HepG2 (cell line): ENCODE data around the gene STYX. TPM values are rescaled to one million over a fixed set of nuclear protein-coding genes. Genes with fewer than 3 reads are reported as not detected.

Experiments
- AHR ChIP-seq: IDR thresholded peaks from 2 replicates; pipeline ENCODE4 v1.6.1; 2018; ENCODE audit warnings: missing genetic modification reagents, missing compliant biosample characterization
- CREB1 ChIP-seq, 2 experiments: fragments of 450-650 bp in 1 of 2; IDR thresholded peaks; 2 replicates each; pipeline ENCODE4 v1.6.1; 2016 to 2017; ENCODE audit warnings: control low read depth in 1 of 2, mild to moderate bottlenecking in 1 of 2, missing compliant biosample characterization in 1 of 2, missing genetic modification characterization in 1 of 2
- HMGXB4 ChIP-seq, 2 experiments: sonication (generic) in 1 of 2; formaldehyde crosslinking in 1 of 2; IDR thresholded peaks; 2 replicates each; pipeline versions ENCODE4 v1.4.0 to v1.6.1; 2018 to 2020; ENCODE audit warnings: missing genetic modification reagents in 2 of 2, borderline replicate concordance in 1 of 2, low read depth in 1 of 2, mild to moderate bottlenecking in 1 of 2, missing biosample characterization in 1 of 2
- KMT2A ChIP-seq: sonication (generic); formaldehyde crosslinking; IDR thresholded peaks from 2 replicates; pipeline ENCODE4 v1.4.0; 2020; ENCODE audit warnings: missing genetic modification reagents
- LBX2 ChIP-seq: sonication (generic); formaldehyde crosslinking; IDR thresholded peaks from 2 replicates; pipeline ENCODE4 v1.5.0; 2020; ENCODE audit warnings: missing genetic modification reagents, mild to moderate bottlenecking, borderline replicate concordance
- MTA3 ChIP-seq: sonication (generic); formaldehyde crosslinking; IDR thresholded peaks from 2 replicates; pipeline ENCODE4 v1.4.0; 2020; ENCODE audit warnings: missing genetic modification reagents
- PAX8 ChIP-seq: sonication (generic); formaldehyde crosslinking; IDR thresholded peaks from 2 replicates; pipeline ENCODE4 v1.8.0; 2022; ENCODE audit warnings: mild to moderate bottlenecking, missing genetic modification reagents, borderline replicate concordance
- RBFOX2 ChIP-seq: fragments of 200-400 bp; formaldehyde crosslinking; IDR thresholded peaks from 2 replicates; pipeline ENCODE4 v1.6.1; 2017; ENCODE audit warnings: low read depth, mild to moderate bottlenecking, low read length
- RFX5 ChIP-seq: IDR thresholded peaks from 2 replicates; pipeline ENCODE4 v1.6.1; 2011; ENCODE audit warnings: low read depth, low read length, improper control_type of control experiment
- TBX3 ChIP-seq: fragments of 450-650 bp; IDR thresholded peaks from 2 replicates; pipeline ENCODE4 v1.6.1; 2017; ENCODE audit warnings: antibody characterized with exemption, mild to moderate bottlenecking, inconsistent platforms, borderline replicate concordance
- ZFP36L1 ChIP-seq: sonication (generic); formaldehyde crosslinking; IDR thresholded peaks from 2 replicates; pipeline ENCODE4 v1.8.0; 2022; ENCODE audit warnings: mild to moderate bottlenecking, missing genetic modification reagents, moderate library complexity
- ZMAT5 ChIP-seq: sonication (generic); formaldehyde crosslinking; IDR thresholded peaks from 2 replicates; pipeline ENCODE4 v1.5.0; 2020; ENCODE audit warnings: mild to moderate bottlenecking, low read depth, missing genetic modification reagents, borderline replicate concordance
- ZNF101 ChIP-seq: sonication (generic); formaldehyde crosslinking; IDR thresholded peaks from 2 replicates; pipeline ENCODE4 v1.4.0; 2020; ENCODE audit warnings: mild to moderate bottlenecking, low read depth, missing genetic modification reagents, borderline replicate concordance
- ZNF460 ChIP-seq: sonication (generic); formaldehyde crosslinking; IDR thresholded peaks from 2 replicates; pipeline ENCODE4 v1.5.1; 2020; ENCODE audit warnings: missing genetic modification reagents, mild to moderate bottlenecking, borderline replicate concordance
- ZNF547 ChIP-seq: sonication (generic); formaldehyde crosslinking; IDR thresholded peaks from 2 replicates; pipeline ENCODE4 v1.5.1; 2020; ENCODE audit warnings: mild to moderate bottlenecking, missing genetic modification reagents
- polyA plus RNA-seq, 8 experiments: library from polyadenylated mRNA; depleted of rRNA in 3 of 8; stranded (reverse) in 7 of 8; unstranded in 1 of 8; fragments of >200 nt; fragmentation: Illumina TruSeq in 4 of 8; extraction: Trizol in 4 of 8; gene quantifications; 2 replicates each; pipeline versions ENCODE4 v1.2.1 to v1.2.3, GENCODE V29; 2011 to 2016; ENCODE audit warnings: low read depth in 4 of 8, missing spikeins in 1 of 8, mixed read lengths in 1 of 8; ENCODE audit not compliant: insufficient read depth in 1 of 8
- total RNA-seq, 5 experiments: library from RNA; depleted of rRNA; stranded (reverse); fragments of >200 nt; fragmentation: Illumina TruSeq; extraction: Trizol; gene quantifications; 2 replicates each; pipeline ENCODE4 v1.2.3, GENCODE V29; 2016; ENCODE audit warnings: low read depth in 1 of 5
- TF ChIP-seq, protein P1 (sequence below): sonication (generic); formaldehyde crosslinking; conservative IDR thresholded peaks from 2 replicates; pipeline ENCODE4 v1.4.0; 2020; ENCODE audit warnings: mild to moderate bottlenecking, missing genetic modification reagents, moderate library complexity
- TF ChIP-seq, protein P2 (sequence below): sonication (generic); formaldehyde crosslinking; IDR thresholded peaks from 2 replicates; pipeline ENCODE4 v1.8.1; 2023; ENCODE audit warnings: mild to moderate bottlenecking, inconsistent platforms, moderate library complexity, missing genetic modification reagents, borderline replicate concordance

The STYX gene
- total and polyA plus RNA-seq, 2 of the 13 experiments (the other 11 are each of a cell fraction or from before 2014, with no cell fraction given), result 6.6 to 10.9 TPM

DNA sequence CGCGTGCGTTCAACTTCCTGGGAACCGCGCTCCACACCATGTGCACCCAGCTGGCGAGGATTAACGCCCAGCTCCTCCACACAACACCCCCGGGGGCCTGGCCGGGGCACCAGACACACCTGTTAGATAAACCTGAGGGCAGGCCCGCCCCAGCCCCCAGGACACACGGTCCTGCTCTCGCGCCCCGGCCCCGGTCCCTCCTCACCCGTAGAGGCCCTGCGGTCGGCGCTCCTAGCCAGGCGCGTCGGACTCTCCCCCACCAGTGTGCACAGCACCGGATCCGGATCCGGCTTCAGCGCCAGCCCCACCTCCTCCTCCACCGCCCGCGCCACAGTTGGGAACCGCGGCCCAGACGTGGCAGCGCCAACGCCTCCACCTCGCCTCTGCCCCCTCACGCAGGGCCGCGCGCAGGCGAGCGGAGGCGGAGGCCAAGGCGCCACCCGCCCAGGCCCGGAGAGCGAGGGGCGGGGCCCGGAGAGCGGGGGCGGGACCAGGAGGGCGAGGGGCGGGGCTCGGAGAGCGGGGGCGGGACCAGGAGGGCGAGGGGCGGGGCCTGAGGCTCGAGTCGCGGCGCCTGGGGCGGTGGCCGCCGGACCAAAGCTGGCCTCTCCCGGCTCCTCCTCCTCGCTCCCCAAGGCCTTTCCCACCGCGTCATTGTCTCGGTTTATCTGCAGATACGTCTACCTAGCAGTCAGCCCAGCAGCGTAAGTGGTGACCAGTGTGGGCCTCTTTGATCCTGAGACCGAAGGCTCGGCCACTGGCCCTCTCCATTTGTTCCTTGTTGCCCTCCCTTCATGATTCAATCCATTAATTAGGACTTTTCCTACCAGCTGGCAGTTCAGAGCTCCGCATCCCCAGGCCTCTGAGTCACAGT is 61.5 kb downstream of the STYX start, which contains the start of gene GNPNAT1 (continued):
- TF ChIP-seq, protein P1, sequence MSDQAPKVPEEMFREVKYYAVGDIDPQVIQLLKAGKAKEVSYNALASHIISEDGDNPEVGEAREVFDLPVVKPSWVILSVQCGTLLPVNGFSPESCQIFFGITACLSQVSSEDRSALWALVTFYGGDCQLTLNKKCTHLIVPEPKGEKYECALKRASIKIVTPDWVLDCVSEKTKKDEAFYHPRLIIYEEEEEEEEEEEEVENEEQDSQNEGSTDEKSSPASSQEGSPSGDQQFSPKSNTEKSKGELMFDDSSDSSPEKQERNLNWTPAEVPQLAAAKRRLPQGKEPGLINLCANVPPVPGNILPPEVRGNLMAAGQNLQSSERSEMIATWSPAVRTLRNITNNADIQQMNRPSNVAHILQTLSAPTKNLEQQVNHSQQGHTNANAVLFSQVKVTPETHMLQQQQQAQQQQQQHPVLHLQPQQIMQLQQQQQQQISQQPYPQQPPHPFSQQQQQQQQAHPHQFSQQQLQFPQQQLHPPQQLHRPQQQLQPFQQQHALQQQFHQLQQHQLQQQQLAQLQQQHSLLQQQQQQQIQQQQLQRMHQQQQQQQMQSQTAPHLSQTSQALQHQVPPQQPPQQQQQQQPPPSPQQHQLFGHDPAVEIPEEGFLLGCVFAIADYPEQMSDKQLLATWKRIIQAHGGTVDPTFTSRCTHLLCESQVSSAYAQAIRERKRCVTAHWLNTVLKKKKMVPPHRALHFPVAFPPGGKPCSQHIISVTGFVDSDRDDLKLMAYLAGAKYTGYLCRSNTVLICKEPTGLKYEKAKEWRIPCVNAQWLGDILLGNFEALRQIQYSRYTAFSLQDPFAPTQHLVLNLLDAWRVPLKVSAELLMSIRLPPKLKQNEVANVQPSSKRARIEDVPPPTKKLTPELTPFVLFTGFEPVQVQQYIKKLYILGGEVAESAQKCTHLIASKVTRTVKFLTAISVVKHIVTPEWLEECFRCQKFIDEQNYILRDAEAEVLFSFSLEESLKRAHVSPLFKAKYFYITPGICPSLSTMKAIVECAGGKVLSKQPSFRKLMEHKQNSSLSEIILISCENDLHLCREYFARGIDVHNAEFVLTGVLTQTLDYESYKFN (CRISPR knock-in tag), result peak; percentile 61
- TF ChIP-seq RBFOX2 (peak; percentile 94), ZNF460 (CRISPR knock-in tag) (no peak; the same call in 1 of the 2 replicates), CREB1 (IDR thresholded peaks at IDR 0.05) (peak; percentile 70), CREB1 (CRISPR knock-in tag; IDR thresholded peaks at IDR 0.05) (no peak), MTA3 (CRISPR knock-in tag) (no peak), ZNF101 (CRISPR knock-in tag) (0 out of 2 replicates have a peak, but pooled peaks have one; percentile 47), KMT2A (CRISPR knock-in tag) (peak; percentile 85; the same call in 1 of the 2 replicates), PAX8 (CRISPR knock-in tag) (peak; percentile 36; the same call in 1 of the 2 replicates), AHR (CRISPR knock-in tag) (no peak), ZNF547 (peak; percentile 88), LBX2 (CRISPR knock-in tag) (no peak), TBX3 (no peak), RFX5 (no peak), ZFP36L1 (CRISPR knock-in tag) (no peak; the same call in 1 of the 2 replicates), HMGXB4 (CRISPR knock-in tag; IDR thresholded peaks at IDR 0.05; ENCODE audit: borderline replicate concordance in 1 of 2, low read depth in 1 of 2) (peak; percentile 80 to 85; a peak in 3 of 4 replicates), ZMAT5 (CRISPR knock-in tag) (no peak)
- TF ChIP-seq, protein P2, sequence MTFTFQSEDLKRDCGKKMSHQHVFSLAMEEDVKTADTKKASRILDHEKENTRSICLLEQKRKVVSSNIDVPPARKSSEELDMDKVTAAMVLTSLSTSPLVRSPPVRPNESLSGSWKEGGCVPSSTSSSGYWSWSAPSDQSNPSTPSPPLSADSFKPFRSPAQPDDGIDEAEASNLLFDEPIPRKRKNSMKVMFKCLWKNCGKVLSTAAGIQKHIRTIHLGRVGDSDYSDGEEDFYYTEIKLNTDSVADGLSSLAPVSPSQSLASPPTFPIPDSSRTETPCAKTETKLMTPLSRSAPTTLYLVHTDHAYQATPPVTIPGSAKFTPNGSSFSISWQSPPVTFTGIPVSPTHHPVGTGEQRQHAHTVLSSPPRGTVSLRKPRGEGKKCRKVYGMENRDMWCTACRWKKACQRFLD, result no peak; the same call in 1 of the 2 replicates
